Esophagus squamous epithelium (tissue), 5 donors: ENCODE data around the gene IL10. TPM values are rescaled to one million over a fixed set of nuclear protein-coding genes. Genes with fewer than 3 reads are reported as not detected.

Experiments
- DNase-seq: peaks from one replicate; lab custom pipeline; 2025; lab: John Stamatoyannopoulos, UW
- H3K27ac ChIP-seq, 4 donors: fragments of 200-600 bp; sonication (generic); one replicate each; pipeline ENCODE4 v1.5.1; 2016 to 2019; ENCODE audit warnings: mild to moderate bottlenecking in 1 of 4
- H3K27me3 ChIP-seq, 4 donors: fragments of 200-600 bp; sonication (generic); 1 replicate in 3 of 4; 2 replicates in 1 of 4; pipeline versions ENCODE4 v1.5.1 to v1.6.0; 2017 to 2021; ENCODE audit warnings: antibody characterized with exemption in 1 of 4
- H3K36me3 ChIP-seq, 3 donors: fragments of 200-600 bp; sonication (generic); one replicate each; pipeline ENCODE4 v1.5.1; 2016 to 2019
- H3K4me1 ChIP-seq, 3 donors: fragments of 200-600 bp; sonication (generic); one replicate each; pipeline ENCODE4 v1.5.1; 2017 to 2019
- H3K4me3 ChIP-seq, 4 donors: fragments of 200-600 bp; sonication (generic); 1 replicate in 3 of 4; 2 replicates in 1 of 4; pipeline ENCODE4 v1.5.1; 2016 to 2019; ENCODE audit warnings: mild to moderate bottlenecking in 2 of 4, moderate library complexity in 1 of 4
- H3K9me3 ChIP-seq, 3 donors: fragments of 200-600 bp; sonication (generic); one replicate each; pipeline ENCODE4 v1.5.1; 2016 to 2019
- CTCF ChIP-seq, 6 experiments: fragments of 450-650 bp in 4 of 6; fragments of 200-600 bp in 2 of 6; sonication (generic) in 2 of 6; IDR thresholded peaks; one replicate each; pipeline ENCODE4 v1.5.1; 2016 to 2019; ENCODE audit warnings: antibody characterized with exemption in 6 of 6, mild to moderate bottlenecking in 4 of 6, moderate library complexity in 4 of 6
- POLR2A ChIP-seq, 4 donors: fragments of 450-650 bp; IDR thresholded peaks; one replicate each; pipeline ENCODE4 v1.6.1; 2017; ENCODE audit warnings: antibody characterized with exemption in 4 of 4, mild to moderate bottlenecking in 4 of 4, moderate library complexity in 3 of 4
- WGBS, 2 donors: methylation state at CpG; one replicate each; pipeline ENCODE4 v1.1.5; 2018; 5-methylcytosine and 5-hydroxymethylcytosine counted together
- intact Hi-C: fragments of 100-400 bp; cut with DNase I; formaldehyde crosslinking; loops from one replicate; pipeline ENCODE4 v1.15.0; 2022
- total RNA-seq, 4 donors: library from RNA; depleted of rRNA; stranded (reverse); fragments of >200 nt; gene quantifications; one replicate each; pipeline ENCODE4 v1.1.0, GENCODE V29; 2016
- donor health status: DM: yes; HTN: yes; CAD: no.

The IL10 gene
- total RNA-seq, 4 donors from 2014 or later = 0.70 to 2.5 (median 1.5) TPM; not detected in 1

- TF ChIP-seq CTCF (IDR thresholded peaks at IDR 0.05) (no peak), POLR2A (IDR thresholded peaks at IDR 0.05) (no peak)
- Histone ChIP-seq H3K9me3 (peaks cover 0 to 7% (median 0%) of the 10 kb centered on the region in 3 donors), H3K36me3 (no peaks in the 10 kb centered on the region), H3K4me3 (no peak overlapping the region), H3K27ac (no peak overlapping the region), H3K4me1 (peaks cover 0 to under 1% (median 0%) of the 10 kb centered on the region in 3 donors), H3K27me3 (peaks cover 0 to 31% (median 0%) of the 10 kb centered on the region in 4 donors)
- DNase-seq = no peak
- 94 to 95% methylated on average over 1 of the region's 1 CpG for WGBS, 2 donors
- intact Hi-C loops = no loop called here
Measured at GRCh38 chr1:206760590-206760989, 11.7 kb downstream of the IL10 start.

GRCh38 chr1:206757524-206758266 is 14.6 kb downstream of the IL10 start:
- peak overlapping the region in 1 of 4 donors; percentile 42 for H3K27ac ChIP-seq
- intact Hi-C loops = no loop called here
- H3K27me3 ChIP-seq = peaks cover 0 to 30% (median 0%) of the 10 kb centered on the region in 4 donors
- TF ChIP-seq POLR2A (IDR thresholded peaks at IDR 0.05) (no peak), CTCF (IDR thresholded peaks at IDR 0.05) (no peak)
- 51 to 54% methylated on average over 13 of the region's 13 CpGs for WGBS, 2 donors
- H3K4me1 ChIP-seq = no peaks in the 10 kb centered on the region
- H3K36me3 ChIP-seq = no peaks in the 10 kb centered on the region
- no peak for DNase-seq
- no peaks in the 10 kb centered on the region for H3K9me3 ChIP-seq
- H3K4me3 ChIP-seq = no peak overlapping the region

GRCh38 chr1:206754011-206754410 is 18.3 kb downstream of the IL10 start:
- H3K9me3 ChIP-seq = no peaks in the 10 kb centered on the region

GRCh38 chr1:206753141-206753540 is 19.2 kb downstream of the IL10 start:
- H3K4me3 ChIP-seq = no peak overlapping the region

More at GRCh38 chr1:206754011-206754410, 18.3 kb downstream of the IL10 start:
- H3K27me3 ChIP-seq = peaks cover 0 to 27% (median 0%) of the 10 kb centered on the region in 4 donors
- H3K4me3 ChIP-seq = no peak overlapping the region
- H3K4me1 ChIP-seq = no peaks in the 10 kb centered on the region
- WGBS, 2 donors = 45 to 67% methylated on average over 1 of the region's 1 CpG
- intact Hi-C loops = no loop called here
- H3K36me3 ChIP-seq = no peaks in the 10 kb centered on the region
- H3K27ac ChIP-seq = no peak overlapping the region
- TF ChIP-seq POLR2A (IDR thresholded peaks at IDR 0.05) (no peak), CTCF (IDR thresholded peaks at IDR 0.05) (no peak)
- DNase-seq = no peak

More at GRCh38 chr1:206753141-206753540, 19.2 kb downstream of the IL10 start:
- H3K27me3 ChIP-seq = peaks cover 0 to 18% (median 0%) of the 10 kb centered on the region in 4 donors
- H3K4me1 ChIP-seq = no peaks in the 10 kb centered on the region
- TF ChIP-seq POLR2A (IDR thresholded peaks at IDR 0.05) (no peak), CTCF (IDR thresholded peaks at IDR 0.05) (no peak)
- H3K9me3 ChIP-seq = no peaks in the 10 kb centered on the region
- no peak for DNase-seq
- intact Hi-C loops = no loop called here
- no peaks in the 10 kb centered on the region for H3K36me3 ChIP-seq
- no peak overlapping the region for H3K27ac ChIP-seq
- 57 to 70% methylated on average over 3 of the region's 3 CpGs for WGBS, 2 donors
